ENCODE data around the gene RABEP1.
"Not testable (repeated sequence)": the region's sequence is repeated elsewhere in the genome, so short reads cannot be mapped to it uniquely, and the experiment has no call there.

RABEP1 gene

GRCh38 chr17:5281814-5282641, at the start of gene RABEP1:
TSS of gene RABEP1 (plus strand) at chr17:5282284. CDS start at chr17:5282487, 203 bp downstream.
- DNase-seq (ENCODE audit: low read depth) = peak; percentile 94

- not testable (repeated sequence) for DNase-seq (ENCODE audit: low read depth)
These were observed 48.6 kb upstream of the RABEP1 start for GRCh38 chr17:5233492-5233891.

- no peak for DNase-seq (ENCODE audit: low read depth)
These were observed 47.2 kb upstream of the RABEP1 start, which contains the start of gene SCIMP for GRCh38 chr17:5234645-5235576. TSS of gene SCIMP (minus strand) at chr17:5234860. CDS start at chr17:5234755, 105 bp downstream.

GRCh38 chr17:5236938-5237540, 45.0 kb upstream of the RABEP1 start:
- DNase-seq (ENCODE audit: low read depth) = no peak

- no peak for DNase-seq (ENCODE audit: low read depth)
These were observed 44.5 kb upstream of the RABEP1 start for GRCh38 chr17:5237541-5238016.

GRCh38 chr17:5238333-5238732, 43.8 kb upstream of the RABEP1 start:
- DNase-seq (ENCODE audit: low read depth) = no peak

GRCh38 chr17:5239769-5240168, 42.3 kb upstream of the RABEP1 start:
- DNase-seq (ENCODE audit: low read depth) = not testable (repeated sequence)

GRCh38 chr17:5241861-5242671, 40.0 kb upstream of the RABEP1 start:
- no peak for DNase-seq (ENCODE audit: low read depth)

- no peak for DNase-seq (ENCODE audit: low read depth)
These were observed 34.5 kb upstream of the RABEP1 start for GRCh38 chr17:5247621-5248020.

- no peak for DNase-seq (ENCODE audit: low read depth)
These were observed 33.1 kb upstream of the RABEP1 start for GRCh38 chr17:5248821-5249479.

GRCh38 chr17:5249615-5250014, 32.5 kb upstream of the RABEP1 start:
- DNase-seq (ENCODE audit: low read depth) = no peak

- no peak for DNase-seq (ENCODE audit: low read depth)
These were observed 27.7 kb upstream of the RABEP1 start for GRCh38 chr17:5254414-5254813.

- DNase-seq (ENCODE audit: low read depth) = no peak
These were observed 27.1 kb upstream of the RABEP1 start for GRCh38 chr17:5254903-5255521.

GRCh38 chr17:5257124-5257523, 25.0 kb upstream of the RABEP1 start:
- no peak for DNase-seq (ENCODE audit: low read depth)

GRCh38 chr17:5260542-5260941, 21.5 kb upstream of the RABEP1 start:
- DNase-seq (ENCODE audit: low read depth) = no peak

GRCh38 chr17:5262416-5262991, 19.6 kb upstream of the RABEP1 start:
- DNase-seq (ENCODE audit: low read depth) = no peak

GRCh38 chr17:5263441-5263840, 18.6 kb upstream of the RABEP1 start:
- DNase-seq (ENCODE audit: low read depth) = no peak

- DNase-seq (ENCODE audit: low read depth) = no peak
These were observed 17.2 kb upstream of the RABEP1 start for GRCh38 chr17:5264893-5265292.

GRCh38 chr17:5269241-5269960, 12.7 kb upstream of the RABEP1 start:
- no peak for DNase-seq (ENCODE audit: low read depth)

Data from stimulated activated CD8-positive, alpha-beta memory T cell treated with anti-CD3 and anti-CD28 coated beads, Interleukin-15, amount 100 ng/mL, for 24 hours (primary cell).